ENCODE data around the gene MGAT4C.
"Not testable (repeated sequence)": the region's sequence is repeated elsewhere in the genome, so short reads cannot be mapped to it uniquely, and the experiment has no call there.

MGAT4C gene

DNA sequence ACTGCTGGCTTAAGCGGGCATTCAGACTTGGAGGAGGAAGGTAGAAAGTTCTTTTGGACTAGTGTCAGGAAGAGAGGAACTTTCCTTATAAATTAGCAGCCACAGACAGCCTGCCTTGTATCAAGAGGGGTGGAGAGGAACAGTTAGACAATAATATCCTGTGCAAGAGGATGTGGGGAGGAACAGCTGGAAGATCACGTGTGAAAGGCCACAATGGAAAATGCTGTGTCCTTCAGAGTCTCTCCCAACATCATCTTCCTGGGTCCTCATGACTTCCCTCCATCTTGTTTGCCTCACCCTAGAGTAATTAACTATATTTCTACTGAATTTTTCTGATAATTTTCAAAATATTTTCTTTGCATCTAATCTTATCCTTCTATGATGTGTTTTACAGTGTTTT is 117.4 kb downstream of the MGAT4C start:
- H3K4me3 ChIP-seq (ENCODE audit: low read depth, low read length), result no peak overlapping the region
- DNase-seq (ENCODE audit: low read depth), result no peak
- TF ChIP-seq MYC (IDR thresholded peaks at IDR 0.05; ENCODE audit: low read depth, low read length) (no peak), POLR2A (IDR thresholded peaks at IDR 0.05; ENCODE audit: extremely low read depth, insufficient read length) (no peak)
- TF ChIP-seq, protein P1, sequence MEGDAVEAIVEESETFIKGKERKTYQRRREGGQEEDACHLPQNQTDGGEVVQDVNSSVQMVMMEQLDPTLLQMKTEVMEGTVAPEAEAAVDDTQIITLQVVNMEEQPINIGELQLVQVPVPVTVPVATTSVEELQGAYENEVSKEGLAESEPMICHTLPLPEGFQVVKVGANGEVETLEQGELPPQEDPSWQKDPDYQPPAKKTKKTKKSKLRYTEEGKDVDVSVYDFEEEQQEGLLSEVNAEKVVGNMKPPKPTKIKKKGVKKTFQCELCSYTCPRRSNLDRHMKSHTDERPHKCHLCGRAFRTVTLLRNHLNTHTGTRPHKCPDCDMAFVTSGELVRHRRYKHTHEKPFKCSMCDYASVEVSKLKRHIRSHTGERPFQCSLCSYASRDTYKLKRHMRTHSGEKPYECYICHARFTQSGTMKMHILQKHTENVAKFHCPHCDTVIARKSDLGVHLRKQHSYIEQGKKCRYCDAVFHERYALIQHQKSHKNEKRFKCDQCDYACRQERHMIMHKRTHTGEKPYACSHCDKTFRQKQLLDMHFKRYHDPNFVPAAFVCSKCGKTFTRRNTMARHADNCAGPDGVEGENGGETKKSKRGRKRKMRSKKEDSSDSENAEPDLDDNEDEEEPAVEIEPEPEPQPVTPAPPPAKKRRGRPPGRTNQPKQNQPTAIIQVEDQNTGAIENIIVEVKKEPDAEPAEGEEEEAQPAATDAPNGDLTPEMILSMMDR (IDR thresholded peaks at IDR 0.05; ENCODE audit: low read depth, low read length), result no peak
- TF ChIP-seq, protein P2, sequence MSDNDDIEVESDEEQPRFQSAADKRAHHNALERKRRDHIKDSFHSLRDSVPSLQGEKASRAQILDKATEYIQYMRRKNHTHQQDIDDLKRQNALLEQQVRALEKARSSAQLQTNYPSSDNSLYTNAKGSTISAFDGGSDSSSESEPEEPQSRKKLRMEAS (IDR thresholded peaks at IDR 0.05; ENCODE audit: low read depth, low read length), result no peak

DNA sequence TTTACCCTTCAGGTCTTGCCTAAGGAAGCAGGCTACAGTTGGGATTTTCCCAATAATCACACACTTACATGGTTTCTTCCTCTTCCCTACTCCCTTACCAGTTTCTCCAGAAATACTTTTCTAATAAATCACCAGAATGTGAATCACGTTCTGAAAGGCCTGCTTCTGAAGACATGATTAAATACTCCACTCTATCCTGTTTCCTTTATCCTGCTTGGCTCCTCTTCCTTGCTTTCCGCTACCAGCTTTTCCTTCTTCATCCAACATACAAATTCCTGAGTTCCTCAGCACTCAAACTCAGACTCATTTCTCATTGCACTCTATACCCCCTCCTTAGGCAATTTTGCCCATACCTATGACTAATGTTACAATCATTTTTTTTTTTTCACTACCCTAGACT is 118.3 kb downstream of the MGAT4C start:
- no peak overlapping the region for H3K4me3 ChIP-seq (ENCODE audit: low read depth, low read length)
- TF ChIP-seq, protein P2 (IDR thresholded peaks at IDR 0.05; ENCODE audit: low read depth, low read length), result no peak
- no peak for TF ChIP-seq MYC (IDR thresholded peaks at IDR 0.05; ENCODE audit: low read depth, low read length)
- TF ChIP-seq, protein P1 (IDR thresholded peaks at IDR 0.05; ENCODE audit: low read depth, low read length), result no peak
- no peak for TF ChIP-seq POLR2A (IDR thresholded peaks at IDR 0.05; ENCODE audit: extremely low read depth, insufficient read length)
- no peak for DNase-seq (ENCODE audit: low read depth)

DNA sequence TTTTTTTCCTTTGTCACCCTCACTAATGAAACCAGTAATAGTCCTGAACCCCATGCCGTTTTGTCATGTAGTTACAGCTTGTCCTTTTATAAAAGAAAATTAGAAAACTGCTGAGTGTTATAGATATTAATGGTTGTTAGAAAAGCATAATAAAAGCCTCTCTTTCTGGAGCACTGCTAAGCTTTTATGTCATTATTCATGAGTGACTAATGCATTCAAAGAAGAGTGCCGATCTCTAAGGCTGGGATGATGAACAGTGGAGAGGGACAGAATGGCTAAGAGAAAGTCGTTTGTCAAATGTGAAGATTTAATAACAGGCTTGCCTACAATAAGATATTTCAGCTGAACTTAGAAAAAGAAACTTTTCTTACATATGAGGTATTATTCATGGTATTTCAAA is 121.6 kb downstream of the MGAT4C start:
- TF ChIP-seq, protein P1 (IDR thresholded peaks at IDR 0.05; ENCODE audit: low read depth, low read length), result no peak
- no peak for TF ChIP-seq POLR2A (IDR thresholded peaks at IDR 0.05; ENCODE audit: extremely low read depth, insufficient read length)
- TF ChIP-seq, protein P2 (IDR thresholded peaks at IDR 0.05; ENCODE audit: low read depth, low read length), result no peak
- TF ChIP-seq MYC (IDR thresholded peaks at IDR 0.05; ENCODE audit: low read depth, low read length), result no peak
- H3K4me3 ChIP-seq (ENCODE audit: low read depth, low read length), result no peak overlapping the region
- DNase-seq (ENCODE audit: low read depth), result no peak

DNA sequence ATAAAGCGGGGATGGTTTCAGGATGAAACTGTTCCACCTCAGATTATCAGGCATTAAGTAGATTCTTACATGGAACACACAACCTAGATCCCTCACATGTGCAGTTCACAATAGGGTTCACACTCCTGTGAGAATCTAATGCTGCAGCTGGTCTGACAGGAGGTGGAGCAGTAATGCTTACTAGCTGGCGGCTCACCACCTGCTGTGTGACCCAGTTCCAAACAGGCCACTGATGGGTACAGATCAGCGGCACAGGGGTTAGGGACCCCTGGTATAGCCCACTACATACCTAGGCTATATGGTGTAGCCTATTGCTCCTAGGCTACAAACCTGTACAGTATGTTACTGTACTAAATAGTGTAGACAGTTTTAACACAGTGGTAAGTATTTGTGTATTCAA is 129.3 kb downstream of the MGAT4C start:
- not testable (repeated sequence) for DNase-seq (ENCODE audit: low read depth)

DNA sequence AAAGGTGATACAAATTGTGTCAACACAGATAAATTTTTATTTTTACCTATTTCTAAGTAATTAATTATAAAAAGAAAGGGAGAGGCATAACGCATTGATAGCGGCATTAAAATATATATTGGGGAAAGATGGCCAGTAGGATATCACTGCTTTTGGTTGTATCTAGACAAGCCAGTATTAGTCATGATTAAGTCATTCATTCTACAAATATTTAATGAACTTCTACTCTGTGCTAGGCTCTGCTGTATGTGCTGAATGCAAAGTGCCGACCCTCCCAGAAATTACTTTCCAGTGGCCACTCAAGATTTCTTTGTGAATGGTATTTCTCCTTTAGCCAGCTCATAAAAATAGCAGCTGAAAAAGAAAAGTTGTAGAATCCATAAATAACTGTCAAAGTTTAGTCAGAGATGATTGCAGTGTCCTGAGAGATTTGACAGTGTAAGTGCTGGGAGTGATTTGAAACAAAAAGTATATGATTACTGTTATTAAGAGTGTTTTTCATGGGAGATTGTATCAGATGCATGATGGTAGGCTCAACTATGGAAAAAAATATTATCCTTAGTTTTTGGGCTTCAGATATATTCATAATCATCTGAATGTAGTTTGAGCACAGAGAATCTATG is 133.2 kb downstream of the MGAT4C start:
- no peak for DNase-seq (ENCODE audit: low read depth)
- TF ChIP-seq, protein P1 (IDR thresholded peaks at IDR 0.05; ENCODE audit: low read depth, low read length), result no peak
- no peak for TF ChIP-seq MYC (IDR thresholded peaks at IDR 0.05; ENCODE audit: low read depth, low read length)
- TF ChIP-seq POLR2A (IDR thresholded peaks at IDR 0.05; ENCODE audit: extremely low read depth, insufficient read length), result no peak
- TF ChIP-seq, protein P2 (IDR thresholded peaks at IDR 0.05; ENCODE audit: low read depth, low read length), result no peak
- no peak overlapping the region for H3K4me3 ChIP-seq (ENCODE audit: low read depth, low read length)

More for the DNA sequence above, 129.3 kb downstream of the MGAT4C start:
- not testable (repeated sequence) for H3K4me3 ChIP-seq (ENCODE audit: low read depth, low read length)

DNA sequence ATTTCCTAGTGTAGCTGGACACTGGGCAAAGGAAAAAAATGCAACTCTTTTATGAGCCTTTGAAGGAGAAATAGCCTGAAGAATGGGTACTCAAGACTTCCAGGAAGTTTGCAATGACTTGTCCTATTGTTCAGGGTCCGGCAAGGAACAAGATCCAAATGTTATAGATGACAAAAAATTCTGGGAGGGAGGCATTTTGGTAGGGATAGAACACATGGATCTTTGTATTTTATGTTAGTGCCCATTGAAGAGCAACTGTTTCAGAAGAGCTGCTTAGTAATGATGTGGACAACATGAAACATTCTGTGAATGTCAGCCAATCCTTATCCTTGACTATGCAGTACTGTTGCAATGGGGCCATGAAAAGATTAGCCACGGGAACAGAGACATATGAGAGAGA is 138.0 kb downstream of the MGAT4C start:
- TF ChIP-seq, protein P1 (IDR thresholded peaks at IDR 0.05; ENCODE audit: low read depth, low read length), result no peak
- no peak for TF ChIP-seq POLR2A (IDR thresholded peaks at IDR 0.05; ENCODE audit: extremely low read depth, insufficient read length)
- no peak for DNase-seq (ENCODE audit: low read depth)
- no peak overlapping the region for H3K4me3 ChIP-seq (ENCODE audit: low read depth, low read length)
